ENCODE results near the gene KRT7. TPM values are rescaled to one million over a fixed set of nuclear protein-coding genes. Genes with fewer than 3 reads are reported as not detected.

The KRT7 gene
- total RNA-seq, 4 donors from 2014 or later: 333 to 826 (median 460) TPM

DNA sequence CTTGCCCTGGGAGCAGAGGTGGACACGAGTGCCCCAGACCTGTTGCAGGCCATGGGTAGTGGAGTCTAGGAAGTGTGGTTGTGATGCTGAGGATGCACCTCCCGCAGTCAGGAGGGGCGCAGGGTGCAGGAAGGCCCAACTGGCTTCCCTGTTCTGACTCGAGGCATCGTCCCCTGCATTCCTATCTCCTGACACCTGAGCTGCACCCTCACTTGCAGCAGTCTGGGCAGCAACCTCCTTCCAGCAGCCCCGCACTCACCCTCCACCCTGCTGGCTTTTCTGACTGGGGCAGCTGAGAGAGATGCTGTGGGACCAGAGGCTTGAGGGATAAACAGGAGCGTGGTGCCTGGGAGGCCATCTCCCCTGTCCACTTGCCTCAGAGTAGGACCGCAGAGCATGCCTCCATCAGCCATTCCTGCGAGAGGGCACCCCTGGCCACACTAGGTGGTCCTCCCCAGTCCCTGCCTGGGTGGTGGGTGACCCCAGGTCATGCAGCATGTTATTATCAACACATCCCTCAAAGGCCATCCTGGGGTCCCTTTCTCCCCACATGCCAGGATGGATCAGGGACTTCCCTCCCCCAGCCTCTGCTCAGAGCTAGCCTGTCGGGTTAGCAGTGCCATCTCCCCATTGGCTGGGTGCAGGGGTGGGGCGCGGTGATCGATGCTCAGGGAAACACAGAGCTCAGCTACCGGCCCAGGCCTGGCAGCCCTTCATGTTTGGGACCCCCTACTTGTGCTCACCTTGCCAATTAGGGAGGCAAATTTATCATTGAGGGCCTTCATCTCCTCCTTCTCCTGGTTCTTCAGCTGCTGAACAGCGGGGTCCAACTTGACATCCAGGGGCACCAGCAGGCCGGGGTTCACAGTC lies 41.9 kb upstream of the KRT7 start:
- Histone ChIP-seq H3K4me1 (peaks cover 37 to 66% of the 10 kb centered on the region in 2 donors), H3K27ac (peak overlapping the region; percentile 89 to 97 (median 90)), H3K36me3 (no peaks in the 10 kb centered on the region), H3K9me3 (no peaks in the 10 kb centered on the region), H3K27me3 (no peaks in the 10 kb centered on the region), H3K4me3 (replicated peaks in 1 of 3) (no peak overlapping the region)
- TF ChIP-seq, protein P1, sequence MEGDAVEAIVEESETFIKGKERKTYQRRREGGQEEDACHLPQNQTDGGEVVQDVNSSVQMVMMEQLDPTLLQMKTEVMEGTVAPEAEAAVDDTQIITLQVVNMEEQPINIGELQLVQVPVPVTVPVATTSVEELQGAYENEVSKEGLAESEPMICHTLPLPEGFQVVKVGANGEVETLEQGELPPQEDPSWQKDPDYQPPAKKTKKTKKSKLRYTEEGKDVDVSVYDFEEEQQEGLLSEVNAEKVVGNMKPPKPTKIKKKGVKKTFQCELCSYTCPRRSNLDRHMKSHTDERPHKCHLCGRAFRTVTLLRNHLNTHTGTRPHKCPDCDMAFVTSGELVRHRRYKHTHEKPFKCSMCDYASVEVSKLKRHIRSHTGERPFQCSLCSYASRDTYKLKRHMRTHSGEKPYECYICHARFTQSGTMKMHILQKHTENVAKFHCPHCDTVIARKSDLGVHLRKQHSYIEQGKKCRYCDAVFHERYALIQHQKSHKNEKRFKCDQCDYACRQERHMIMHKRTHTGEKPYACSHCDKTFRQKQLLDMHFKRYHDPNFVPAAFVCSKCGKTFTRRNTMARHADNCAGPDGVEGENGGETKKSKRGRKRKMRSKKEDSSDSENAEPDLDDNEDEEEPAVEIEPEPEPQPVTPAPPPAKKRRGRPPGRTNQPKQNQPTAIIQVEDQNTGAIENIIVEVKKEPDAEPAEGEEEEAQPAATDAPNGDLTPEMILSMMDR (IDR thresholded peaks at IDR 0.05): no peak
- TF ChIP-seq POLR2A (IDR thresholded peaks at IDR 0.05): no peak
- intact Hi-C loops (cut with DNase I): no loop called here
- 86 to 91% methylated on average over 9 to 11 of the region's 16 CpGs for WGBS, 2 donors
- DNase-seq: no peak

- H3K27ac ChIP-seq: peak within 1 kb of the TSS; percentile 89 to 97 (median 90)
- TF ChIP-seq, protein P1 (IDR thresholded peaks at IDR 0.05): no peak
- peak in 1 of 2 donors; percentile 19 for TF ChIP-seq POLR2A (IDR thresholded peaks at IDR 0.05)
- WGBS, 2 donors: 21% methylated on average over 8 to 10 of the region's 20 CpGs
- intact Hi-C loops (cut with DNase I): no loop called here
- no peaks in the 10 kb centered on the region for H3K9me3 ChIP-seq
- no peak within 1 kb of the TSS for H3K4me3 ChIP-seq (replicated peaks in 1 of 3)
- peaks cover 38 to 68% of the 10 kb centered on the region in 2 donors for H3K4me1 ChIP-seq
- peak; percentile 97 to 98 for DNase-seq
- no peaks in the 10 kb centered on the region for H3K27me3 ChIP-seq
- H3K36me3 ChIP-seq: no peaks in the 10 kb centered on the region
These were observed 40.9 kb upstream of the KRT7 start, which contains the start of gene KRT80 for GRCh38 chr12:52191841-52192791. TSS of gene KRT80 (minus strand) at chr12:52192014. CDS start at chr12:52191902, 112 bp downstream.

DNA sequence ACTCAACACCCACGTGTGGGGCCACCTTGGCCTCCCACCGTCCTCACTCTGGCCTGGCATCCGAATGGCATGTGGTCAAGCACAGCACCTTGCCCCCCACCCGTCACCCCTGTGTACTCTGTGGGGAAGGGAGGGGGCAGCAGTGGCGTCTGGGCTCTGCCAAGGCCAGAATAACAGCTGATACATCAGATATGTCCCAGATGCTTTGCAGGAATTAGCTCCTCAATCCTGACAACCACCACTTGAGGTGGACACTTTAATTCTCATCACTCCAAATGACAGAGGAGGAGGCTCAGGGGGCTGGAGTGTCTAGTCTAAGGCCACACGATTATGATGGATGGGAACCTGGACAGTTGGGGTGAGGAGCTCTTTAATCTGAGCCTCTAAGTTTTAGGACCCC lies 39.5 kb upstream of the KRT7 start:
- intact Hi-C loops (cut with DNase I): no loop called here
- Histone ChIP-seq H3K36me3 (no peaks in the 10 kb centered on the region), H3K9me3 (no peaks in the 10 kb centered on the region), H3K4me1 (peaks cover 52 to 79% of the 10 kb centered on the region in 2 donors), H3K4me3 (replicated peaks in 1 of 3) (no peak overlapping the region), H3K27ac (peak overlapping the region; percentile 40 to 97 (median 90)), H3K27me3 (no peaks in the 10 kb centered on the region)
- DNase-seq: no peak
- 68 to 69% methylated on average over 4 to 5 of the region's 6 CpGs for WGBS, 2 donors
- no peak for TF ChIP-seq POLR2A (IDR thresholded peaks at IDR 0.05)
- TF ChIP-seq, protein P1 (IDR thresholded peaks at IDR 0.05): no peak

DNA sequence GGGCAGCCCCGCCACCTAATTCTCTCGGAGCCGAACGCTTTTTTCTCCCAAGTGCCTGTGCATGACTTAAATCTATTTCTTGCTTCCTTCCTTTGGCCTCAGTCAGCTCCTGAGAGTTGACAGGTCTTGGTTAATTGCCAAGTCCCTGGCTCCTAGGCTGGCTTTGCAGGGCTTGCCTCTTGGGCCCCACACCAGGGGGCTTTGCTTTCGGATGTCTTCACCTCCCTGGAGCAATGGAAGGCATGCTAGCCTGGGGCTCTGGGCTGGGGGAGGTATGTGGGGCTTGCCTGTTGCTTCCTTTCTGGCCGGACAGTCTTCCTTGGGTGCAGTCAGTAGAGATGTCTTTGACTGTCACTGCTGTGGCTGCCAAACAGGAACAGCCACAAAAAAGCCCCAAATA lies 39.1 kb upstream of the KRT7 start:
- Histone ChIP-seq H3K27ac (peak overlapping the region; percentile 40 to 97 (median 90)), H3K4me3 (replicated peaks in 1 of 3) (no peak overlapping the region), H3K36me3 (no peaks in the 10 kb centered on the region), H3K27me3 (no peaks in the 10 kb centered on the region), H3K9me3 (no peaks in the 10 kb centered on the region), H3K4me1 (peaks cover 57 to 84% of the 10 kb centered on the region in 2 donors)
- peak; percentile 43 to 53 for DNase-seq
- TF ChIP-seq, protein P1 (IDR thresholded peaks at IDR 0.05): no peak
- no peak for TF ChIP-seq POLR2A (IDR thresholded peaks at IDR 0.05)
- intact Hi-C loops (cut with DNase I): no loop called here
- 39 to 51% methylated on average over 6 of the region's 6 CpGs for WGBS, 2 donors

Measured in thyroid gland (tissue), 4 donors.